Iris pigment epithelial cell (primary cell): ENCODE data around the gene COPS9.

ENCODE experiments used
- DNase-seq: peaks from one replicate; pipeline ENCODE4 v3.0.0-alpha.2; 2011; ENCODE audit warnings: low read depth

COPS9 gene

GRCh38 chr2:240134956-240135520 is 1.1 kb downstream of the COPS9 start:
- DNase-seq: no peak

DNA sequence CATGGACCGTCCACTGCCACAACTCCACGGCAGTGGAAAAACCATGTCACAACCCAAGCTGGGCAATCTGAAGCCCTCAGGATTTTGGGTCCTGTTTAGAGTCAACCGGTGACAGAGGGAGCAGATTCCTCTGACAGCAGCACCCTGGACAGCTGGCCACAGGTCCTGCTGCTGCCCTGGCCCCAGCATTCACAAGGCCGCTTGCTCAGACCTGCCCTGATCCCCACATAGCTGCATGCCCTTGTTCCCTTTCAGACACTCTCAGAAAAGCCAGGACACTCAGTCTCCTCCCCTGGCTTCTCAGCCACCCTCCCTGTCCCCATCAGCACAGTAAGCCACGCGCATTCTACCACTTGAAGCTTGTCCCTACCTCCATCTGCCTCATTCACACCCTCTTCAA is 1.6 kb downstream of the COPS9 start:
- no peak for DNase-seq

DNA sequence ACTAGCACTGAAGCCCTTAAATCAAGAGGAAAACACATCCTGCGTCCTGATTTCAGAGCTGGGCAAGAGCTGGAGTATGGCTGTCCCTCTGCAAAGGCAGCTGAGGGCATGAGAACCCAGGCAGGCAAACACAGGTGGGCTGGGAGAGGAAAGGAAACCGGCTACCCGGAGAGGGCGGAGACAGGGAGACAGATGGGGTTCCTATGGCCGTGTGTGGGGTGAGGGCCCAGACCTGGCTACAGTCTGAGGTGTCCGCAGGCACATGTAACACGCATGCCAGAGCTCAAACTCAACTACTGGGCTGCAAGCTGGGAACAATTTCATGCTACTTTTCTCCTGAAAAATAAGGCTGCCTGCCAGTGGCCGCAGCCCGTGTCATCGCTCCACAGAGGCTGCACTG is 2.7 kb downstream of the COPS9 start:
- no peak for DNase-seq

- no peak for DNase-seq
Measured at GRCh38 chr2:240132651-240132980, 3.5 kb downstream of the COPS9 start.

DNA sequence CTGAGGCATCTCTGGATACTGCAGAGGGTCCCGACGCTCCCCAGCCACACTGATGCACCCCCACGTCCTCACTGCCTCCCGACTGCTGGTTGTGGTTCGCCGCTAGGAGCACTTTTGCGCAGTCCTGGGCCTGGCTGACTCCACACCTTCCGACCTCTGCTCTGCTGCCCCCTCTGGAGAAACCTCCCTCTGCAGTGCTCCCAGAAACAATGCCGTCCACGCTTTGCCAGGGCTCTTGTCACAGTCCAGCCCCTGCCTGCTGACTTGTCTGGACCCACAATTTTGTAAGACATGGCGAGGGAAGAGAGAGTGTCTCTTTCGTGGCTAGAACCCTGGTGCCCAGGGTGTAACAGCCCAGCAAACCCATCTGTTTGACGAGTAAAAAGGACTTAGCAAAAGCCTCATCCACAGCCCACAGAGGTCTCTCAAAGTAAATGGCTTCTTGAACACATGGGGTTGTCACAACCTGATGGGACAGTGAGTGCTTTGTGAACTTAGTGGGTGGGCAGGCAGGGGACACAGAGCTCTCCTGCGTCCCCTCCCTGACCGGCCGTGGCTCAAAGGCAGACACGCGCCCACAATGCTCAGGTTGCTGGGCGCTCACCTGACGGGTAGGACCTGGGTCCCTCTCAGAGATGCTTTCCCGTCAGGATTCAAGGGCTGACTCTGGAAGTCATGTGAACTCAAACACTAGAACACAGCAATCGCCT is 4.0 kb downstream of the COPS9 start:
- DNase-seq: no peak

- no peak for DNase-seq
Measured at GRCh38 chr2:240131296-240131695, 4.8 kb downstream of the COPS9 start.

DNA sequence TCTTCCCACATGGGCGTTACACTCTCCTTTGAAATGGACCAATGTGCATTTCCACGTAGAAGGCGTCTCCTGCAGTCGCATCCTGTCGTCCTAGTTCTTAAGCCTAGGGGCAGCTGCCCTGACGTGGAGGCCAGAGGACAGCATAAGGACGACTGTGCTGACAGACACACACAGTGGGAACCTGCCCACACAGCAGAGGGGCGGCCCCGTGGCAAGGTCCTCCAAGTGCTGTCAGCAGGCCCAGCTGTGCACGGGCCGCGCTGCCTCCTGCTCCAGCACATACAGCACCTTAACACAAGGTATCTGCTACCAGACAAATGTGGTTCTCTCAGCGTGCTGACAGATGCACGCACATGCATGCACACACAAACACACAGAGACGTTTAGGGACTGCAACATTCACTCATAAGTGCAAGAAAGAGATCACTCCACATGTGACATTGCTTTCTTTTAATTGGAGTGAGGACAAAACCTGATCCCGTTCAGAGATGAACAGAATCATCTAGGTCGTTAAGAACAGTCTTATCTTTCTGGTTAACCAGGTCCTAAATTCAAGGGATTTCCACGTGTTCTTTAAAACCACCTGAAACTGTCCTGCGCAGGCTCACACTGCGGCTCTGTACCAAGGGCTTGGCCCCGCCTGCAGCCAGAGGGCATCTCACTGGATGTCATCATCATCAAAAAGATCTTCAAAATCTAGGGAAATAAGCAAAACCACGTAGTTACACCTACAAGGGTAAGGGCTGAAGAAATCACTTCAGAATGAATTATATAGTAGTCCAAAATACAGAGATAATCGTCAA is 5.5 kb downstream of the COPS9 start:
- DNase-seq: no peak

- no peak for DNase-seq
Measured at GRCh38 chr2:240129731-240130392, 6.2 kb downstream of the COPS9 start.

- no peak for DNase-seq
Measured at GRCh38 chr2:240129311-240129710, 6.8 kb downstream of the COPS9 start.

- no peak for DNase-seq
Measured at GRCh38 chr2:240128608-240129145, 7.4 kb downstream of the COPS9 start.

GRCh38 chr2:240127911-240128607 is 8.0 kb downstream of the COPS9 start:
- no peak for DNase-seq

GRCh38 chr2:240127191-240127750 is 8.8 kb downstream of the COPS9 start:
- no peak for DNase-seq

GRCh38 chr2:240126731-240127130 is 9.4 kb downstream of the COPS9 start:
- no peak for DNase-seq

- no peak for DNase-seq
Measured at GRCh38 chr2:240125742-240126141, 10.4 kb downstream of the COPS9 start.

DNA sequence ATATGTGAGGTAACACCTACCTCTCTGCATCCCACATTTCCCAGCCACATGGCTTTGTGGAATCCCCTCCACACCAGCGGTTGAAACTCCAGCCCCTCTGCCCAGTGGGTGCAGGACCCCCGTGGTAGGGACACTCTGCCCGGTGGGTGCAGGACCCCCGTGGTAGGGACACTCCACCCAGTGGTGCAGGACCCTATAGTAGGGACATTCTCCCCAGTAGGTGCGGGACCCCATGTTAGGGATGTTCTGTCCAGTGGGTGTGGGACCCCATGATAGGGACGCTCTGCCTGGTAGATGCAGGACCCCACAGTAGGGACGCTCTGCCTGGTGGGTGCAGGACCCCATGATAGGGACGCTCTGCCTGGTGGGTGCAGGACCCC is 11.5 kb downstream of the COPS9 start:
- no peak for DNase-seq

DNA sequence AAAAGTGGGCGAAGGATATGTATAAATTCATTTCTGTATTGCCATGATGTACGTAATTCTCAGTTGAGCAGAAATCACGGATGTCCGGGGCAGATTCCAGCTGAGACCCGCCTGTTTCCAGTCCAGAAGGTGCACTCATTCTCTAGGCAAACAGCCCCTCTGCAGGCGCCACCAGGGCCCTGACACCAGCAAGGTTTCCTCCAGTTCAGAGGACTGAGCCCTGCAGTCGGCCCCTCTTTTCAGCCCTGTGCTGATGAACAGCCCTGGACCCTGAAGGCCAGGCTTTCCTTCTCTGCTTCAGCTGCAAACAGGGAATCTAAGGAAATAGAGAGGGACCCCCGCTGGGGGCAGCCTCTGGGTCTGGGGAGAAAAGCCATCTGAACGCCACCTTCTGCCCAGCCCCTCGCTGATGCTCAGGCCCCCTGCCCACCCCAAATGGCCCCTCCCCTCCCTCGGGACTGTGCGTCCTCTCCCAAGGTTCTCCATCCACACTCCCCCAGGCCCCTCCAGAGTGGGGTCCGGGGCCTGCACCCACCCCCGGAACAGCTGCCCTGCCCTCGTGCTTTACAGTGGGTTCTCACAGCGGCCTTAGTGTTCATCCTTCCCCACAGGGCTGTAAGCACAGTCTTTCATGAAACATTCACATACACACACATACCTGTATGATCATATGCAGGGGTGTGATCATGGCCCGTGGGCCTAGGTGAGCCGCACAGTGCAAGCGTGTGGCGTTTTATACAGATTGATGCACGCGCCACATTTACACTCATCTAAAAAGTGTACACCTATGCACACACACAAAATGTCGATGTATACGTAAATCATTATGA is 12.1 kb downstream of the COPS9 start:
- DNase-seq: no peak

GRCh38 chr2:240121675-240122074 is 14.4 kb downstream of the COPS9 start:
- no peak for DNase-seq

DNA sequence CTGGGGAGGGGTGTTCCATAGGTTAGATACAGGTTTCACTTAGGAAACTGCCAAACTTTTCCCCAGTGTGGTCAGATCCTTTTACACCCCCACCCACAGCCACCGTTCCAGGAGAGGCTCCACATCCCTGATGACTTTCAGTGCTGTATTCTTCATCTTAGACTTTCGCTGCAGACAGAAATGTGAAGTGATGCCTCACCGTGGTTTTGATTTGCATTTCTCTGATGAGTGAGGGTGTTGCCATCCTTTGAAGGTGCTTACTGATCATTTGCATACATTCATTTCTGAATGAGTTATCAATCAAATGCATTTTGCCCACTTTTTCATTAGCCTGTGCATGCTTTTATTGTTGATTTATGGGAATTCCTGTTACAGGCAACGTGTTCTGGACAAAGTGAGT is 14.9 kb downstream of the COPS9 start:
- DNase-seq: no peak

DNA sequence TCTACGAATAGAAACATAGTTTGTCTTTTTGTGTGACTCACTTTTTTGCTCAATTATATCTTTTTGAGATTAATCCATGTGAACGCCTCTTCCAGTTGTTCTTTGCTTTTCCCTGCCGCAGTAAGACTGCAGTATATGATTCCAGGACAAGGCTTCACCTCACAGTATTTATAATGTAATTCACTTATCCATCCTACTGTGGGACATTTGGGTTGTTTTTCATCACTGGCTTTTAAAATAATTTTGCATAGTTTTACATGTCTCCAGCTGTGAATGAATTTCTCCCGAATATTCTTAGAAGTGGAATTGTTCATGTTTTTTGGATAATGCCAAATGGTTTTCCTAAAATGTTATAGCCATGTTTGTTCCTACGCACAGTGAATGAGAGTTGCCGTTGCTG is 21.9 kb downstream of the COPS9 start:
- DNase-seq: no peak

GRCh38 chr2:240112914-240113690 is 23.0 kb downstream of the COPS9 start:
- DNase-seq: no peak
